Ureter (tissue), 1 donor: ENCODE results near the gene EML1. TPM values are rescaled to one million over a fixed set of nuclear protein-coding genes. Genes with fewer than 3 reads are reported as not detected.

Experiments
- DNase-seq: peaks from one replicate; pipeline ENCODE4 v3.0.0-alpha.2; 2020; ENCODE audit warnings: low spot score
- total RNA-seq: library from RNA; stranded (reverse); gene quantifications from one replicate; pipeline ENCODE4 v1.2.4, GENCODE V29; 2023
- donor health status: DM: yes; HTN: yes; CAD: no.

Gene EML1
- total RNA-seq, 1 donor from 2014 or later = 34.1 TPM

GRCh38 chr14:99779751-99780150 is 13.5 kb upstream of the EML1 start:
- no peak for DNase-seq

DNA sequence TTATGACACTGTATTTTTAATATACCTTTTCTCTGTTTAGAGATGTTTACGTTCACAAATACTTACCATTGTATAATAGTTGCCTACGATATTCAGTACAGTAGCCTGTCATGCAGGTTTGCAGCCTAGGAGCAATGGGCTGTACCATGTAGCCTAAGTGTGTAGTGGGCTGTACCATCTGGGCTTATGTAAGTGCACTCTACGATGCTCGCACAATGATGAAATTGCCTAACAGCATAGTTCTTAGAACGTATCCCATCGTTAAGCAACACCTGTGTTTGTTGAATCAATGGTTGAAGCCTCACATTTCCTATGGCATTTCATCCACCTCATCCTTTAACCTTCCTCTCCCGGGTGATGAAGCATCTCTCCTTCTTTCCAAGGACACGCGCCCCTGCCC is 12.5 kb upstream of the EML1 start:
- no peak for DNase-seq

DNA sequence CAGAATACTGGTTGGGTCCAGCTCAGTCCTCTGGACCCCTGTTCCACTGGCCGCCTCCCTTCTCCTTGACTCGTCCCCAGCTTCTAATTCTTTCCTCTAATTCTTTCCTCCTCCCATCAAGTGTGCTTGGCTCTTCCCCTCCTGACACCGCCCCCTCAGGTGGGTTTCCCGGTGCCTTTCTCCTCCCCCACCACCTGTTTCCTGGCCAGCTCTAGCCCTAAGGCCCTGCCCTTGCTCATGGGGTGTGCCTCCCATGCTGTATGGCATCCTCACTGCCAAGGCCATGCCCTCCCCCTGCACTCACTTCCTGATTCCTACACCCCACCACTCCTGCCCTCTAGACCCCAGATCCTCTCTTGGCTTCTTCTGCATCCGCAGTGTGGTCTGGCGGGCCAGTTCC is 12.1 kb upstream of the EML1 start:
- no peak for DNase-seq

DNA sequence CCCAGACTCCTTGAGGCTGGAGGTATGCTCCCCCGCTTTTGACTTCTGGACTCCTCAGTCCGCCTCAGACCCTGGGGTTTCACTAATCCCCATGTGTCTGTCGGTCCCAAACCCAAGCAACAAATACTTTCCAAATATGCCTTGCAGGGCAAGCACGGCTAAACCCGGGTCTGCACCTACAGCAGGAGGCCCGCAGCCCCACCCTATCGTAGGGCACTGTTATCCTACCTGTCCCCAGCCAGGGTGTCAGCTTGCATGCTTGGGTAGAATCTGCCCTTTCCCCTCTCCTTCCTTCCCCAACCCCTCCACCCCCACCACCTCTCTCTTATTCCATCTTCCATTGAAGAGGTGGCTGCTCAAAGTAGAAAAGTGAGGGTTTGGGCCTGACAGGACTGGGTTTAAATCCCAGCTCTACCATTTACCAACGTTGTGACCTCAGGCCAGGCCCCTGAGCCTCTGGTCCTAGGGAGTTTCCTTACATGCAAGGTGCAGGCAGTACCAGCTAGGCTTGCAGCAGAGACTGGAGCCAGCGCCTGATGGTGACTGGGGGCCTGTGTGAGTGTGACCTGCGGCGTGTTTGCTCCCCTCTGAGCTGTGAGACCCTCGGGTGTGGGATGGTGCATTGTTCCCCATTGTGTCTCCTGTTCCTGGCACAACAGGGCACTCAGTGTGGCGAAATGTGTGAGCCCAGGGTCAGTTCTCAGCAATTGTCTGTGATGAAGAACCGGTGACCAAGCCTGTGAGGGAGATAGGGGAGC is 11.2 kb upstream of the EML1 start:
- DNase-seq = no peak

DNA sequence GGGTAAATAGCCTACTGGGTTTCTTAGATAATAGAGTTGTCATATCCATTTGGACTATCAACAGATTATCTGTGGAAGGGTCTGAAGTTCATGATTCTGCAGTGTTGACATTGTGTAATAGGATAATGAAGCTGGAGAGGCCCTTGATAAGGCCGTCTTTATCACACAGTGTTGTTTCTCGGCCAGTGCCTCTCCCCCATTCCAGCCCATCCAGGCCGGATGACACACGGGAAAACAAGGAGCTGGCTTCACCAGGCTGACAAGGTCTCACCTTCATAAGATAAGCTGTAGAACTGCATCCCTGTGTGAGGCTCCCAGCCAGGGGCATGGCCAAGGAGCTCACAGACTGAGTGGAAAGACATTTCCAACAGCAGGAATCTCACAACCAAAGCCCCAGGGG is 8.7 kb upstream of the EML1 start:
- DNase-seq = no peak

DNA sequence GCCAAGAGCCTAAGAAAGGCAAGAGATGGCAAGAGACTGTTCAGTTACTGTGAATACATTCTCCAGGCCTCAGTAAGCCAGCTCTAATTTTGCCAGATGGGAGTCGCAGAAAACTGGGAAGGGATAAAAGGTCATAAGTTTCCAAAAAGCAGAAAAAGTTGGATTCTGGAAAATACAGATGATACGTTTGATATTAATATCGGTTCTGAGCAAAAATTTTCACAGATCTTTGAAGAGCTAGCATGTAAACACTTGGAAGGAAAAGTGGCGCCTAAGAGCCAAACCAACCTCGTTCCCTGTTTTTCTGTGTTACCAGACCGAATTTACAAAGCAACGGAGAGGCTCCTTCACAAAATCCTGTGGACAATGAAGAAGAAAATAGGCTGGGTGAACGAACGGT is 7.8 kb upstream of the EML1 start:
- no peak for DNase-seq

GRCh38 chr14:99786511-99786989 is 6.7 kb upstream of the EML1 start:
- no peak for DNase-seq

GRCh38 chr14:99788713-99789112 is 4.5 kb upstream of the EML1 start:
- no peak for DNase-seq

GRCh38 chr14:99789581-99789980 is 3.6 kb upstream of the EML1 start:
- DNase-seq = no peak

DNA sequence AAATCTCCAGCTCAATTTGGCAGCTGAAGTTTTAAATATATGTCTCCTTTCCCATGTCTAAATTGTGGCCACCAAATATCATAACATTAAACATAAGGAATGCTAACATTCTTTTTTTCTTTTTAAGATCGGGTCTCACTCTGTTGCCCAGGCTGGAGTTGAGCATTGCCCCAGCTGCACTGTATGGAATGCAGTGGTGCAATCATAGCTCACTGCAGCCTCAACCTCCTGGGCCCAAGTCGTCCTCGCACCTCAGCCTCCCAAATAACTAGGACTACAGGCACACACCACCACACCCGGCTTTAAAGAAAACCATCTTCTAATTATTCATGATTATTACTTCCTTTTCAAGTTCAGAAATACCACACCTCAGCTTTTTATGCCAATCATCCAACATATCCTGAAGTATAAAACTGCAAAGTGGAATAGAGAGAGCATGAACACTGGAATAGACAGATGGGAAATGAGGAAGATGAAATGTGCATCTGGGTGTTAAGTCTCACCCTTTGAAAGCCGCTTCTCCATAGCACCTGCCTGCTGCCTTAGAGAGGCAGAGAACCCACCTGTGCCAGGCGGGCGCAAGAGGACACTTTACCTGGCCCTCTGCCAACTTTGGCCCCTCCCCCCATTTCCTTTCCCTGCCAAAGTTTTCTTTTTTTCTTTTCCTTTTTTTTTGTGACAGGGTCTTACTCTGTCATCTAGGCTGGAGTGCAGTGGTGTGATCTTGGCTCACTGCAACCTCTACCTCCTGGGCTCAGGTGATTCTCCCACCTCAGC is 2.8 kb upstream of the EML1 start:
- no peak for DNase-seq

DNA sequence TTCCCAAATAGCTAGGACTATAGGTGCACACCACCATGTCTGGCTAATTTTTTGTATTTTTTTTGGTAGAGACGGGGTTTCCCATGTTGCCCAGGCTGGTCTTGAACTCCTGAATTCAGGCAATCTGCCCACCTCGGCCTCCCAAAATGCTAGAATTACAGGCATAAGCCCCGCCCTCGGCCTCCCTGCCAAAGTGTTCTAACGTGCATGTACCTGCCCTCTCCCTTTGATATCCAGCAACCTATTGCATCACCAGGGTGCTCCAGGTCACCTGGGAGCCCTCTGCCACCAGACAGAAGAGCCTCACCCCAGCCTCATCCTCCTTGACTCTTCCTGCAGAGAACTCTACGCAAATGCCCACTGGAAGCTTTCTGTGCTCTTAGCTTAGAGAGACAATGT is 2.2 kb upstream of the EML1 start:
- no peak for DNase-seq

- no peak for DNase-seq
These were observed 1.6 kb upstream of the EML1 start for GRCh38 chr14:99791476-99792209.

DNA sequence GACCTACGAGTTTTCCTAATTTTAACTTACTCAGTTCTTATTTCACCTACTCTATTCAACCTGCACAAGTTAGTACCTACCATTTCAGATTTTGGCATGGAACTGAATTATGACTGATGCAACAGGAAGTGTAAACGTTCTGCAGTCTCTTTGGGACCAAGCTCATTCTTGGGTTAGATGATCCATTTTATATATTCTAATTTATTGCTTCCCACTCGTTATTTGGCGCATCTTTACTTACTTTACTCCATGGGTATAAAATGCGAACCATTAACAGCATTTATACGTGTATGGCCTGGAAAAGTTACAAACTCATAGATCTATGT is 1.0 kb upstream of the EML1 start:
- no peak for DNase-seq

DNA sequence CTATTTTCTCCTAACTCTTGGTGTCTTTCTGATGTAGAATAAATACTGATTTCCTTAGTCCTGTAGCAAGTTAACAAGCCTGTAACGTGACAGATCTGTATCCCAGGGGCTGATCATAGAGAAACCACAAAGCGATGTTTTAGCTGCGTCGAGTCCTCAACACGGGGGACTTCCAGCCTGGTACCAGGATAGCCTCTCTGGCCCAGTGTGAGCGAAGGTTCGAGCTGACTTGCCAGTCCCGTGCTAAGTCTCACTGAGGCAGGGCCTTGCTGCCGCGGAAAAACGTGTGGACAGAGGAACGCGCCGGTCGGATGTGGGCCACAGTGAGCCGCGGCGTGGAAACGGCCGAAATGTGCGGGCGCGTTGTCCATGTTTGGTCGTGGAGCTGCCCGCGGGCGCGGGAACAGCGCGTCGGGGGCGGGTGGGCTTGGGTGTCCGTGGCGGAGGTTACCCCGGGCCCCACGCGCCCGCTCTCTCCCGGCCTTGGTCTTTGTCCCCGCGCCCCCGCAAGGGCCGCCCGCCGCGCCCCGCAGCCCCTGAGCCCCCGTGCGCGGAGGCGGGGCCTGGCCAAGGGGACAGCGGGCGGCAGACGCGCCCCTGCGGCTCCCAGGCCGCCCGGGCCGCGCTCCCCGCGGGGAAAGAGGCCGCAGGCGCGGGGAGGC is 531 bp upstream of the EML1 start:
- DNase-seq = no peak

GRCh38 chr14:99794151-99794780 is 1.1 kb downstream of the EML1 start:
- DNase-seq = no peak

GRCh38 chr14:99795046-99795445 is 1.8 kb downstream of the EML1 start:
- DNase-seq = no peak

- no peak for DNase-seq
These were observed 4.0 kb downstream of the EML1 start for GRCh38 chr14:99797231-99797630.

- no peak for DNase-seq
These were observed 7.6 kb downstream of the EML1 start for GRCh38 chr14:99800781-99801180.

- no peak for DNase-seq
These were observed 9.3 kb downstream of the EML1 start for GRCh38 chr14:99802301-99803105.

GRCh38 chr14:99803106-99803775 is 10.0 kb downstream of the EML1 start:
- DNase-seq = no peak
